Frontal cortex (tissue), 4 donors: ENCODE measurements around the gene NCKAP5L. TPM values are rescaled to one million over a fixed set of nuclear protein-coding genes. Genes with fewer than 3 reads are reported as not detected.
"Not testable (repeated sequence)": the region's sequence is repeated elsewhere in the genome, so short reads cannot be mapped to it uniquely, and the experiment has no call there.

ENCODE experiments used
- DNase-seq, 2 donors: peaks; one replicate each; pipeline ENCODE4 v3.0.0; 2012; ENCODE audit warnings: low spot score in 2 of 2
- FAIRE-seq: peaks from 2 replicates; lab custom pipeline; 2012; peaks lifted over from hg19 to GRCh38; lab: Jason Lieb, UNC
- total RNA-seq: library from RNA; depleted of rRNA; stranded (reverse); fragments of >200 nt; gene quantifications from one replicate; pipeline ENCODE4 v1.2.3, GENCODE V29; 2014
- donor health status: control.
- donor health status: control.
- donor health status: control.

Gene NCKAP5L
- total RNA-seq, 1 donor from 2014 or later: 7.3 TPM

GRCh38 chr12:49866859-49867569 is 38.8 kb upstream of the NCKAP5L start:
- DNase-seq (peak; percentile 72 to 81), FAIRE-seq (no peak)

GRCh38 chr12:49865782-49866135 is 37.5 kb upstream of the NCKAP5L start:
- FAIRE-seq (no peak), DNase-seq (no peak)

- DNase-seq: no peak
- FAIRE-seq: no peak
Measured at GRCh38 chr12:49865109-49865781, 37.0 kb upstream of the NCKAP5L start.

GRCh38 chr12:49864798-49865090 is 36.5 kb upstream of the NCKAP5L start:
- DNase-seq (no peak), FAIRE-seq (no peak)

- FAIRE-seq: no peak
- no peak for DNase-seq
Measured at GRCh38 chr12:49863946-49864797, 36.0 kb upstream of the NCKAP5L start.

GRCh38 chr12:49860921-49861320 is 32.7 kb upstream of the NCKAP5L start:
- not testable (repeated sequence) for FAIRE-seq, DNase-seq

- not testable (repeated sequence) for DNase-seq, FAIRE-seq
Measured at GRCh38 chr12:49855890-49856289, 27.7 kb upstream of the NCKAP5L start.

GRCh38 chr12:49854976-49855375 is 26.8 kb upstream of the NCKAP5L start:
- FAIRE-seq (no peak), DNase-seq (no peak)

- FAIRE-seq: no peak
- DNase-seq: no peak
Measured at GRCh38 chr12:49853671-49854070, 25.5 kb upstream of the NCKAP5L start.

- DNase-seq: no peak
- no peak for FAIRE-seq
Measured at GRCh38 chr12:49847161-49847560, 18.9 kb upstream of the NCKAP5L start.

- FAIRE-seq (no peak), DNase-seq (no peak)
Measured at GRCh38 chr12:49846032-49846431, 17.8 kb upstream of the NCKAP5L start.

GRCh38 chr12:49843876-49844437 is 15.7 kb upstream of the NCKAP5L start:
- no peak for DNase-seq
- FAIRE-seq: no peak

GRCh38 chr12:49843411-49843810 is 15.2 kb upstream of the NCKAP5L start:
- DNase-seq: no peak
- no peak for FAIRE-seq

GRCh38 chr12:49842519-49843352 is 14.5 kb upstream of the NCKAP5L start, which contains the start of gene BCDIN3D:
BCDIN3D (minus strand) TSS chr12:49843106; CDS start chr12:49843087, 19 bp downstream.
- FAIRE-seq: no peak
- DNase-seq: peak; percentile 68 to 80

- FAIRE-seq (no peak), DNase-seq (no peak)
Measured at GRCh38 chr12:49838973-49839633, 10.9 kb upstream of the NCKAP5L start.

GRCh38 chr12:49832836-49833421 is 4.7 kb upstream of the NCKAP5L start:
- DNase-seq: no peak
- no peak for FAIRE-seq

- DNase-seq (no peak), FAIRE-seq (no peak)
Measured at GRCh38 chr12:49831717-49832116, 3.5 kb upstream of the NCKAP5L start.

- no peak for FAIRE-seq
Measured at GRCh38 chr12:49827401-49828099, 663 bp downstream of the NCKAP5L start.

More at GRCh38 chr12:49827401-49828099, 663 bp downstream of the NCKAP5L start:
- DNase-seq: peak; percentile 71
